ENCODE measurements around the gene TMPRSS13.

The TMPRSS13 gene

DNA sequence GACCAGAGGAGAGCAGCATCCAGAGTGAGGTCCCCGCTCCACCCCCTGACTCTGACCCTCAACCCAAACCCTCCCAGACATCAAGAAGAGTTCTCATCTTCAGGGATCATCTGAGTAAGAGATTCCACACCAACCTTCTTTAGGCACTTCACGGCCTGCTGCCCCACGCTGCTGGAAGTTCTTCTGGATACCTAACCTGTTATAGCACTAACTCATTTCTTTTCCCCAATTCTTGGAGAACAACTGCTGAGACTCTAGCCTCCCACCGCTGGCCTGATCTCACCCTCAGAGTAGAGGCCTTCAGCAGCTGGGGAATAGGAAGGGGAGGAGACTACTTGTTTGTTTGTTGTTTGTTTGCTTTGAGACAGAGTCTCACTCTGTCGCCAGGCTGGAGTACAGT is 7.3 kb downstream of the TMPRSS13 start:
- no peaks in the 10 kb centered on the region for H3K79me1 ChIP-seq (ENCODE audit: low read length)
- H3K4ac ChIP-seq (ENCODE audit: low read depth, low read length) = no peak overlapping the region
- no peaks in the 10 kb centered on the region for H3K79me2 ChIP-seq (ENCODE audit: control insufficient read depth, insufficient read depth, low read length)
- H3K9ac ChIP-seq (ENCODE audit: low read length) = no peak overlapping the region
- no peak overlapping the region for H3K56ac ChIP-seq (ENCODE audit: low read length)
- no peaks in the 10 kb centered on the region for H3K36me3 ChIP-seq (ENCODE audit: control insufficient read depth, insufficient read depth, low read length)
- WGBS (ENCODE audit: extremely low coverage, insufficient coverage, low lambda C conversion rate) = no CpG with 5 or more reads among the region's 5 CpGs
- no peak overlapping the region for H3K27ac ChIP-seq (ENCODE audit: low read depth, low read length)
- no peak overlapping the region for H2BK15ac ChIP-seq (replicated peaks; ENCODE audit: low read depth)
- H3K4me1 ChIP-seq (ENCODE audit: control insufficient read depth, low read depth, low read length) = no peaks in the 10 kb centered on the region
- no peak overlapping the region for H2BK5ac ChIP-seq (ENCODE audit: low read length)
- no peak for DNase-seq
- H3K23ac ChIP-seq (ENCODE audit: low read length) = no peak overlapping the region
- no peaks in the 10 kb centered on the region for H3K27me3 ChIP-seq (ENCODE audit: insufficient read depth, low read length, poor library complexity)
- H4K5ac ChIP-seq (ENCODE audit: low read length) = no peak overlapping the region
- no peak overlapping the region for H3K4me2 ChIP-seq (ENCODE audit: low read length)
- H3K4me3 ChIP-seq (ENCODE audit: low read length) = no peak overlapping the region
- H2AK5ac ChIP-seq (ENCODE audit: low read length) = no peak overlapping the region
- no peak overlapping the region for H3K18ac ChIP-seq (ENCODE audit: low read length)
- no peak overlapping the region for H2BK120ac ChIP-seq (ENCODE audit: low read depth, low read length)
- H4K8ac ChIP-seq (ENCODE audit: low read depth, low read length) = no peak overlapping the region

DNA sequence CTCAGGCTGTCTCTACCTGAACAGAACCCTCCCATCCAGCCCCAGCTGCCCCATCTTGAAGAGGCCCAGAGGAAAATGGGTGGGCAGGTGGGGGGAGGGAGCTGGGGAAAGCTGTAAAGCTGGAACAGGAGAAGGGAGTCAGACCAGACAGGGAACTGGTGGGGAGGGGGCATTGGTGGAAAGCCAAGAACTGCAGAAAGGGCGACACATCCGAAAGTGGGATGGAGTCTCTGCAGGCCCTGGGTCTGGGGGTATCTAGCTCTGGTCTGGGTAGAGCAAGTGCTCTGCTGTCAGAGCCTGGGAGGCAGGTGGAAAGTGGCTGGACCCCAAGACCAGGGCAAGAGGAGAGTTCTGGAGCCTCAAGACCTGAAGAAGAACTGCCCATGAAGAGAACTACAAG is 7.7 kb downstream of the TMPRSS13 start:
- no peak overlapping the region for H3K18ac ChIP-seq (ENCODE audit: low read length)
- no peaks in the 10 kb centered on the region for H3K27me3 ChIP-seq (ENCODE audit: insufficient read depth, low read length, poor library complexity)
- no peak overlapping the region for H2AK5ac ChIP-seq (ENCODE audit: low read length)
- no peak overlapping the region for H3K9ac ChIP-seq (ENCODE audit: low read length)
- no peak overlapping the region for H3K4ac ChIP-seq (ENCODE audit: low read depth, low read length)
- no CpG with 5 or more reads among the region's 2 CpGs for WGBS (ENCODE audit: extremely low coverage, insufficient coverage, low lambda C conversion rate)
- DNase-seq = no peak
- H4K5ac ChIP-seq (ENCODE audit: low read length) = no peak overlapping the region
- H2BK5ac ChIP-seq (ENCODE audit: low read length) = no peak overlapping the region
- H3K4me1 ChIP-seq (ENCODE audit: control insufficient read depth, low read depth, low read length) = no peaks in the 10 kb centered on the region
- H3K4me2 ChIP-seq (ENCODE audit: low read length) = no peak overlapping the region
- no peak overlapping the region for H3K56ac ChIP-seq (ENCODE audit: low read length)
- H3K36me3 ChIP-seq (ENCODE audit: control insufficient read depth, insufficient read depth, low read length) = no peaks in the 10 kb centered on the region
- H3K79me2 ChIP-seq (ENCODE audit: control insufficient read depth, insufficient read depth, low read length) = no peaks in the 10 kb centered on the region
- no peak overlapping the region for H2BK15ac ChIP-seq (replicated peaks; ENCODE audit: low read depth)
- H3K4me3 ChIP-seq (ENCODE audit: low read length) = no peak overlapping the region
- H4K8ac ChIP-seq (ENCODE audit: low read depth, low read length) = no peak overlapping the region
- no peak overlapping the region for H3K23ac ChIP-seq (ENCODE audit: low read length)
- no peaks in the 10 kb centered on the region for H3K79me1 ChIP-seq (ENCODE audit: low read length)
- H2BK120ac ChIP-seq (ENCODE audit: low read depth, low read length) = no peak overlapping the region
- no peak overlapping the region for H3K27ac ChIP-seq (ENCODE audit: low read depth, low read length)

DNA sequence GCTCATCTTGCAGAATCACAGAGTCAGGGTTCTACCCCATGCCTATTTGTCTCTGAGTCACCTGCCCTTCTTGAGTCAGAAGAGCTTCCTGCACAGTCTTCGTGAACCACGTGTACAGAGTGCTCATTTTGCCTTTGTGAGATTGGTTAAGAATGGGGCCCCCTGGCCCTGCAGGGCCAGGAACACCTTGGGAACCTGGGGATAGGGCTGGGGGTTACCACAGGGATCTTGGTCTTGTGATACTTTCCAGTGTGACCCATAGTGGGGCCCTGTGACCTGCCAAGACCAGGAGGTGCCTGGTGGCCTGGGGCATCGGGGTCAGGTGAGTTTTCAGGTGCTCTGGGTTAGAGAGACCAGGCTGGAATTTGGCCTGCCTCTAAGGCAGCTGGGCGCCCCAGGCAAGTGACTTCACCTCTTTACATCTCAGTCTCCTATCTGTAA is 9.4 kb downstream of the TMPRSS13 start:
- Histone ChIP-seq H3K27ac (ENCODE audit: low read depth, low read length) (no peak overlapping the region), H3K79me2 (ENCODE audit: control insufficient read depth, insufficient read depth, low read length) (no peaks in the 10 kb centered on the region), H2BK5ac (ENCODE audit: low read length) (no peak overlapping the region), H2AK5ac (ENCODE audit: low read length) (no peak overlapping the region), H3K4me2 (ENCODE audit: low read length) (no peak overlapping the region), H2BK120ac (ENCODE audit: low read depth, low read length) (no peak overlapping the region), H3K18ac (ENCODE audit: low read length) (no peak overlapping the region), H4K5ac (ENCODE audit: low read length) (no peak overlapping the region), H2BK15ac (replicated peaks; ENCODE audit: low read depth) (no peak overlapping the region), H3K56ac (ENCODE audit: low read length) (no peak overlapping the region), H3K27me3 (ENCODE audit: insufficient read depth, low read length, poor library complexity) (no peaks in the 10 kb centered on the region), H3K4me3 (ENCODE audit: low read length) (no peak overlapping the region), H4K8ac (ENCODE audit: low read depth, low read length) (no peak overlapping the region), H3K36me3 (ENCODE audit: control insufficient read depth, insufficient read depth, low read length) (no peaks in the 10 kb centered on the region), H3K23ac (ENCODE audit: low read length) (no peak overlapping the region), H3K4me1 (ENCODE audit: control insufficient read depth, low read depth, low read length) (no peaks in the 10 kb centered on the region), H3K79me1 (ENCODE audit: low read length) (no peaks in the 10 kb centered on the region), H3K4ac (ENCODE audit: low read depth, low read length) (no peak overlapping the region), H3K9ac (ENCODE audit: low read length) (no peak overlapping the region)
- DNase-seq = no peak
- no CpG with 5 or more reads among the region's 4 CpGs for WGBS (ENCODE audit: extremely low coverage, insufficient coverage, low lambda C conversion rate)

DNA sequence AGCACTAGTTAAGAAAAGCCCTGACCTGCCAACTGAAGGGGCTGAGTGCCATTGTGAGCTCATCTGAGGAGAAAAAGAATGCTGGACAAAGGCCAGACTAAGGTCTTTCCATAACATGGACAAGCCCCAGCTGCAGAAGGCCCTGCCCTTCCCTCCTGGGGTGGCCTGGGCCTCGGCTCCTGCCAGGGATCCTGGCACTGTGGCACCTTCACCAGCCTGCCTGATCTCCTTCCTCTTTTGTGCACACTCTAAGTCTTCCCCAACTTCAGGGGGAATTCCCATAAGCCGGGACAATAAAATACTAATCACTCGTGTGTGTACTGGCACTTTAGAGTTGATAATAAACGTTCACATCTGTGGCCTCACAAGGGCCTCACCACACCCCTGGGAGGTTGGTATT is 9.9 kb downstream of the TMPRSS13 start:
- Histone ChIP-seq H4K8ac (ENCODE audit: low read depth, low read length) (no peak overlapping the region), H4K5ac (ENCODE audit: low read length) (no peak overlapping the region), H3K4ac (ENCODE audit: low read depth, low read length) (no peak overlapping the region), H3K9ac (ENCODE audit: low read length) (no peak overlapping the region), H3K4me1 (ENCODE audit: control insufficient read depth, low read depth, low read length) (no peaks in the 10 kb centered on the region), H3K79me2 (ENCODE audit: control insufficient read depth, insufficient read depth, low read length) (no peaks in the 10 kb centered on the region), H2BK120ac (ENCODE audit: low read depth, low read length) (no peak overlapping the region), H2AK5ac (ENCODE audit: low read length) (no peak overlapping the region), H3K56ac (ENCODE audit: low read length) (no peak overlapping the region), H2BK15ac (replicated peaks; ENCODE audit: low read depth) (no peak overlapping the region), H3K18ac (ENCODE audit: low read length) (no peak overlapping the region), H3K36me3 (ENCODE audit: control insufficient read depth, insufficient read depth, low read length) (no peaks in the 10 kb centered on the region), H3K23ac (ENCODE audit: low read length) (no peak overlapping the region), H3K27ac (ENCODE audit: low read depth, low read length) (no peak overlapping the region), H3K27me3 (ENCODE audit: insufficient read depth, low read length, poor library complexity) (no peaks in the 10 kb centered on the region), H3K4me3 (ENCODE audit: low read length) (no peak overlapping the region), H3K4me2 (ENCODE audit: low read length) (no peak overlapping the region), H3K79me1 (ENCODE audit: low read length) (no peaks in the 10 kb centered on the region), H2BK5ac (ENCODE audit: low read length) (no peak overlapping the region)
- WGBS (ENCODE audit: extremely low coverage, insufficient coverage, low lambda C conversion rate) = no CpG with 5 or more reads among the region's 4 CpGs
- no peak for DNase-seq

DNA sequence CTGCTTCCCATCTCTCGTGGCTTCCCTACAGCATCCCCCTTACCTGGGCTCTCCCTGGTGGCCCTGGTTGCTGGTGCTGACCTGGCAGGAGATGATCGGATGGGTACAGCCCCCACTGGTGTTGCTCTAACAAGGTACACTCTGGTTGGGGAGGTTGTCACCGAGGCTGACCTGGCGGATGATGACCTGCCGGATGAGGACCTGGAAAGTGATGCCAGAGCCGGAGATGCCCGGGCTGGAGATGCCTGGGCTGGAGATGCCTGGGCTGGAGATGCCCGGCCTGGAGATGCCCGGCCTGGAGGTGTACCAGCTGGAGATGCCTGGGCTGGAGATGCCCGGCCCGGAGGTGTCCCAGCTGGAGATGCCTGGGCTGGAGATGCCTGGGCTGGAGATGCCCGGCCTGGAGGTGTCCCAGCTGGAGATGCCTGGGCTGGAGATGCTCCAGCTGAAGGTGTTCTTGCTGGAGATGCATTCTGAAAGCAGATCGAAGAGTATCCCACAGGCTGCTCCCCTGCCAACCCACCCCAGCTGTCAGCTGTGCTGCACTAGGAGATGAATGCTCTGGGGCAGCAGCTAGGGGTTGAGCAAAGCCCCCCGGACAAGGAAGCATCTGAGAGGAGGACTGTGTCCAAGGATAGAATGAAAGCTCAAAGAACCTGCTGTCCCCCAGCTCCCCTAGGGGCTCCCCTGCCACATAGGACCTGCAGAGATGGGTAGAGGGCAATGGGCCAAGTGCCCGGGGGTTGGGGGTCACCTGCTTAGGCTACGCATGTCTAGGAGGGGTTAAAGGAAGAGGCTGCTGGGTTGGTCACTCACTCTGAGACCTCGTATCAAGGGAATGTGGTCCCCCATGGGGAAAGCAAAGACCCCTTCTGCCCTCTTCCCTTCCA is 10.6 kb downstream of the TMPRSS13 start:
- Histone ChIP-seq H2BK15ac (replicated peaks; ENCODE audit: low read depth) (no peak overlapping the region), H3K4me2 (ENCODE audit: low read length) (no peak overlapping the region), H3K56ac (ENCODE audit: low read length) (no peak overlapping the region), H3K27ac (ENCODE audit: low read depth, low read length) (no peak overlapping the region), H3K9ac (ENCODE audit: low read length) (no peak overlapping the region), H3K36me3 (ENCODE audit: control insufficient read depth, insufficient read depth, low read length) (no peaks in the 10 kb centered on the region), H2BK5ac (ENCODE audit: low read length) (no peak overlapping the region), H3K79me2 (ENCODE audit: control insufficient read depth, insufficient read depth, low read length) (no peaks in the 10 kb centered on the region), H2AK5ac (ENCODE audit: low read length) (no peak overlapping the region), H3K23ac (ENCODE audit: low read length) (no peak overlapping the region), H2BK120ac (ENCODE audit: low read depth, low read length) (no peak overlapping the region), H3K79me1 (ENCODE audit: low read length) (no peaks in the 10 kb centered on the region), H3K4ac (ENCODE audit: low read depth, low read length) (no peak overlapping the region), H4K5ac (ENCODE audit: low read length) (no peak overlapping the region), H3K4me1 (ENCODE audit: control insufficient read depth, low read depth, low read length) (no peaks in the 10 kb centered on the region), H3K27me3 (ENCODE audit: insufficient read depth, low read length, poor library complexity) (no peaks in the 10 kb centered on the region), H3K18ac (ENCODE audit: low read length) (no peak overlapping the region), H4K8ac (ENCODE audit: low read depth, low read length) (no peak overlapping the region), H3K4me3 (ENCODE audit: low read length) (no peak overlapping the region)
- DNase-seq = no peak
- no CpG with 5 or more reads among the region's 17 CpGs for WGBS (ENCODE audit: extremely low coverage, insufficient coverage, low lambda C conversion rate)
